ENCODE measurements around the gene PCDHA5.
"Not testable (repeated sequence)": the region's sequence is repeated elsewhere in the genome, so short reads cannot be mapped to it uniquely, and the experiment has no call there.

Gene PCDHA5

DNA sequence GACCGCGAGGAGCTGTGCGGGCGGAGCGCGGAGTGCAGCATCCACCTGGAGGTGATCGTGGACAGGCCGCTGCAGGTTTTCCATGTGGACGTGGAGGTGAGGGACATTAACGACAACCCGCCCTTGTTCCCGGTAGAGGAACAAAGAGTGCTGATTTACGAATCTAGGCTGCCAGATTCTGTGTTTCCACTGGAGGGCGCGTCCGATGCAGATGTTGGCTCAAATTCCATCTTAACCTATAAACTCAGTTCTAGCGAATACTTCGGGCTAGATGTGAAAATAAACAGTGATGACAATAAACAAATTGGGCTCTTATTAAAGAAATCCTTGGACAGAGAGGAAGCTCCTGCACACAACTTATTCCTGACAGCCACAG lies 6.9 kb downstream of the PCDHA5 start:
- in situ Hi-C loops (cut with HindIII; ENCODE audit: low sequenced_read_pairs): no loop called here
- H3K4me3 ChIP-seq (ENCODE audit: low read depth, low read length): no peak overlapping the region
- no peak for DNase-seq (ENCODE audit: low read depth)
- TF ChIP-seq, protein P1, sequence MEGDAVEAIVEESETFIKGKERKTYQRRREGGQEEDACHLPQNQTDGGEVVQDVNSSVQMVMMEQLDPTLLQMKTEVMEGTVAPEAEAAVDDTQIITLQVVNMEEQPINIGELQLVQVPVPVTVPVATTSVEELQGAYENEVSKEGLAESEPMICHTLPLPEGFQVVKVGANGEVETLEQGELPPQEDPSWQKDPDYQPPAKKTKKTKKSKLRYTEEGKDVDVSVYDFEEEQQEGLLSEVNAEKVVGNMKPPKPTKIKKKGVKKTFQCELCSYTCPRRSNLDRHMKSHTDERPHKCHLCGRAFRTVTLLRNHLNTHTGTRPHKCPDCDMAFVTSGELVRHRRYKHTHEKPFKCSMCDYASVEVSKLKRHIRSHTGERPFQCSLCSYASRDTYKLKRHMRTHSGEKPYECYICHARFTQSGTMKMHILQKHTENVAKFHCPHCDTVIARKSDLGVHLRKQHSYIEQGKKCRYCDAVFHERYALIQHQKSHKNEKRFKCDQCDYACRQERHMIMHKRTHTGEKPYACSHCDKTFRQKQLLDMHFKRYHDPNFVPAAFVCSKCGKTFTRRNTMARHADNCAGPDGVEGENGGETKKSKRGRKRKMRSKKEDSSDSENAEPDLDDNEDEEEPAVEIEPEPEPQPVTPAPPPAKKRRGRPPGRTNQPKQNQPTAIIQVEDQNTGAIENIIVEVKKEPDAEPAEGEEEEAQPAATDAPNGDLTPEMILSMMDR (IDR thresholded peaks at IDR 0.05; ENCODE audit: low read depth, low read length, missing control alignments): no peak

- in situ Hi-C loops (cut with HindIII; ENCODE audit: low sequenced_read_pairs); DNase-seq (ENCODE audit: low read depth); H3K4me3 ChIP-seq (ENCODE audit: low read depth, low read length): not testable (repeated sequence)
Observed at GRCh38 chr5:140829511-140830501, 8.4 kb downstream of the PCDHA5 start.

- DNase-seq (ENCODE audit: low read depth): no peak
- TF ChIP-seq, protein P1 (IDR thresholded peaks at IDR 0.05; ENCODE audit: low read depth, low read length, missing control alignments): no peak
- no peak within 1 kb of the TSS for H3K4me3 ChIP-seq (ENCODE audit: low read depth, low read length)
- in situ Hi-C loops (cut with HindIII; ENCODE audit: low sequenced_read_pairs): no loop called here
Observed at GRCh38 chr5:140833993-140834392, 12.6 kb downstream of the PCDHA5 start, which contains the start of gene PCDHA7. Gene PCDHA7, plus strand, starts transcription at chr5:140834269. Its CDS starts 115 bp downstream, at chr5:140834384.

DNA sequence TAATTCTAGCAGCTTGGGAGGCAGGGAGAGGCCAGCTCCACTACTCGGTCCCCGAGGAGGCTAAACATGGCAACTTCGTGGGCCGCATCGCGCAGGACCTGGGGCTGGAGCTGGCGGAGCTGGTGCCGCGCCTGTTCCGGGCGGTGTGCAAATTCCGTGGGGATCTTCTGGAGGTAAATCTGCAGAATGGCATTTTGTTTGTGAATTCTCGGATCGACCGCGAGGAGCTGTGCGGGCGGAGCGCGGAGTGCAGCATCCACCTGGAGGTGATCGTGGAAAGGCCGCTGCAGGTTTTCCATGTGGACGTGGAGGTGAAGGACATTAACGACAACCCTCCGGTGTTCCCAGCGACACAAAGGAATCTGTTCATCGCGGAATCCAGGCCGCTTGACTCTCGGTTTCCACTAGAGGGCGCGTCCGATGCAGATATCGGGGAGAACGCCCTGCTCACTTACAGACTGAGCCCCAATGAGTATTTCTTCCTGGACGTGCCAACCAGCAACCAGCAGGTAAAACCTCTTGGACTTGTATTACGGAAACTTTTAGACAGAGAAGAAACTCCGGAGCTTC lies 13.1 kb downstream of the PCDHA5 start:
- DNase-seq (ENCODE audit: low read depth); H3K4me3 ChIP-seq (ENCODE audit: low read depth, low read length); in situ Hi-C loops (cut with HindIII; ENCODE audit: low sequenced_read_pairs): not testable (repeated sequence)

DNA sequence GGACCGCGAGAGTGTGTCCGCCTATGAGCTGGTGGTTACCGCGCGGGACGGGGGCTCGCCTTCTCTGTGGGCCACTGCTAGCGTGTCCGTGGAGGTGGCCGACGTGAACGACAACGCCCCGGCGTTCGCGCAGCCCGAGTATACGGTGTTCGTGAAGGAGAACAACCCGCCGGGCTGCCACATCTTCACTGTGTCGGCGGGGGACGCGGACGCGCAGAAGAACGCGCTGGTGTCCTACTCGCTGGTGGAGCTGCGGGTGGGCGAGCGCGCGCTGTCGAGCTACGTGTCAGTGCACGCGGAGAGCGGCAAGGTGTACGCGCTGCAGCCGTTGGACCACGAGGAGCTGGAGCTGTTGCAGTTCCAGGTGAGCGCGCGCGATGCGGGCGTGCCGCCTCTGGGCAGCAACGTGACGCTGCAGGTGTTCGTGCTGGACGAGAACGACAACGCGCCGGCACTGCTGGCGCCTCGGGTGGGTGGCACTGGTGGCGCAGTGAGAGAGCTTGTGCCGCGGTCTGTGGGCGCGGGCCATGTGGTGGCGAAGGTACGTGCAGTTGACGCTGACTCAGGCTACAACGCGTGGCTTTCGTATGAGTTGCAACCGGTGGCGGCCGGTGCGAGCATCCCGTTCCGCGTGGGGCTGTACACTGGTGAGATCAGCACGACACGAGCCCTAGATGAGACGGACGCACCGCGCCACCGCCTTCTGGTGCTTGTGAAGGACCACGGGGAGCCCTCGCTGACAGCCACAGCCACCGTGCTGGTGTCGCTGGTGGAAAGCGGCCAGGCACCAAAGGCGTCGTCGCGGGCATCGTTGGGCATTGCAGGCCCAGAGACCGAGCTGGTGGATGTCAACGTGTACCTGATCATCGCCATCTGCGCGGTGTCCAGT lies 14.5 kb downstream of the PCDHA5 start:
- TF ChIP-seq, protein P1 (IDR thresholded peaks at IDR 0.05; ENCODE audit: low read depth, low read length, missing control alignments): no peak
- in situ Hi-C loops (cut with HindIII; ENCODE audit: low sequenced_read_pairs): no loop called here
- no peak for DNase-seq (ENCODE audit: low read depth)
- H3K4me3 ChIP-seq (ENCODE audit: low read depth, low read length): no peak overlapping the region

DNA sequence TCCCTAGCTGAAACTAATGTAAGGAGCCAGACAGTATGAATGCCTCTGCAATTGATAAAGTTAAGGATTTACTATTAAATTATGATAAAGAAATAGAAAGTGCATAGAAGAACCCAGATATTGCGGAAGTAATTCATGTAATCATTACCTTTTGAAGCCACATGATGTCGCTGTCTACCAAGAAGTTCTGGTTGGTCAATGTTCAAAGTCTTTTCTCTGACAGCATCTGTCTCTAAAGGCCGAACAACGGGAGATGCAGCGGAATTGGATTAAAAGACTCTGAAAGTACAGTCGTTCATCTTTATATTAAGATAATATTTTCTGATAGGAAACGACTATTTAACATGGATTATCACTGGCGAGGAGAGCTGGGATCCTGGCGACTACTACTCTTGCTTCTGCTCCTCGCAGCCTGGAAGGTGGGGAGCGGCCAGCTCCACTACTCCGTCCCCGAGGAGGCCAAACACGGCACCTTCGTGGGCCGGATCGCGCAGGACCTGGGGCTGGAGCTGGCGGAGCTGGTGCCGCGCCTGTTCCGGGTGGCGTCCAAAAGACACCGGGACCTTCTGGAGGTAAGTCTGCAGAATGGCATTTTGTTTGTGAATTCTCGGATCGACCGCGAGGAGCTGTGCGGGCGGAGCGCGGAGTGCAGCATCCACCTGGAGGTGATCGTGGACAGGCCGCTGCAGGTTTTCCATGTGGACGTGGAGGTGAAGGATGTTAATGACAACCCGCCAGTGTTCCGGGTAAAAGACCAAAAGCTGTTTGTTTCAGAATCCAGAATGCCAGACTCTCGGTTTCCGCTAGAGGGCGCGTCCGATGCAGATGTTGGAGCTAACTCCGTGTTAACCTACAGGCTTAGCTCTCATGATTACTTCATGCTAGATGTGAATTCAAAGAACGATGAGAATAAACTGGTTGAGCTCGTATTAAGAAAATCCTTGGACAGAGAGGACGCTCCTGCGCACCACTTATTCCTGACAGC lies 19.9 kb downstream of the PCDHA5 start, which contains the start of gene PCDHA8:
Gene PCDHA8, plus strand, starts transcription at position 210 of the 985 bp plus-strand sequence. Its CDS starts 135 bp downstream, at position 345.
- in situ Hi-C loops (cut with HindIII; ENCODE audit: low sequenced_read_pairs): no loop called here
- TF ChIP-seq, protein P1 (IDR thresholded peaks at IDR 0.05; ENCODE audit: low read depth, low read length, missing control alignments): no peak
- no peak within 1 kb of the TSS for H3K4me3 ChIP-seq (ENCODE audit: low read depth, low read length)
- DNase-seq (ENCODE audit: low read depth): no peak

All from astrocyte of the cerebellum (primary cell).